IMR-90 (cell line): ENCODE results near the gene THUMPD2. TPM values are rescaled to one million over a fixed set of nuclear protein-coding genes. Genes with fewer than 3 reads are reported as not detected.
A peak's percentile ranks its signal among the peaks of the same experiment; 100 is the strongest.

ENCODE experiments used
- ATAC-seq: fragments of 200-7000 bp; cut with Tn5 transposase; 2 replicates; pipeline ENCODE4 v1.9.1; 2020; ENCODE audit warnings: low read depth, mild to moderate bottlenecking, moderate library complexity
- BruUV-seq: library from RNA; stranded (reverse); fragments of 400-500 nt; replicated peaks from 2 replicates; lab custom pipeline; 2021; lab: Mats Ljungman, UMichigan
- CTCF ChIA-PET: fragments of 300-600 bp; formaldehyde crosslinking; extraction: SDS; loops from one replicate; lab custom pipeline; 2021; ENCODE audit warnings: antibody characterized with exemption; lab: Yijun Ruan, JAX
- POLR2A ChIA-PET: fragments of 300-600 bp; sonication (Branson Sonifier 250); formaldehyde crosslinking; loops from one replicate; lab custom pipeline; 2022; ENCODE audit warnings: antibody characterized with exemption; ENCODE audit not compliant: unreplicated experiment; lab: Charles Lee
- DNase-seq: peaks from one replicate; pipeline ENCODE4 v3.0.0; 2013
- H2AFZ ChIP-seq: replicated peaks from 2 replicates; pipeline ENCODE3; 2013; ENCODE audit warnings: low read length, mild to moderate bottlenecking; ENCODE audit not compliant: poor library complexity
- H2AK5ac ChIP-seq: 2 replicates; pipeline ENCODE4 v1.6.1; 2013; ENCODE audit warnings: low read depth, low read length, inconsistent platforms
- H2AK9ac ChIP-seq: replicated peaks from 2 replicates; pipeline ENCODE3; 2013; ENCODE audit warnings: mild to moderate bottlenecking, low read depth, low read length, moderate library complexity; ENCODE audit not compliant: poor library complexity
- H2BK120ac ChIP-seq: 2 replicates; pipeline ENCODE4 v1.6.1; 2013; ENCODE audit warnings: low read depth, low read length, inconsistent platforms
- H2BK15ac ChIP-seq: 3 replicates; pipeline ENCODE4 v1.6.1; 2013; ENCODE audit warnings: low read depth, low read length, inconsistent platforms
- H2BK20ac ChIP-seq: 2 replicates; pipeline ENCODE4 v1.6.1; 2013; ENCODE audit warnings: low read depth, mild to moderate bottlenecking, inconsistent platforms, low read length, moderate library complexity
- H2BK5ac ChIP-seq: 2 replicates; pipeline ENCODE4 v1.6.1; 2013; ENCODE audit warnings: mild to moderate bottlenecking, low read depth, low read length, inconsistent platforms; ENCODE audit not compliant: poor library complexity, severe bottlenecking
- H3K14ac ChIP-seq: replicated peaks from 2 replicates; pipeline ENCODE4 v1.6.1; 2013; ENCODE audit warnings: low read depth, low read length, inconsistent platforms
- H3K18ac ChIP-seq: 2 replicates; pipeline ENCODE4 v1.6.1; 2013; ENCODE audit warnings: low read depth, low read length, control low read depth
- H3K23ac ChIP-seq: 2 replicates; pipeline ENCODE4 v1.6.1; 2013; ENCODE audit warnings: low read depth, low read length, inconsistent platforms
- H3K27ac ChIP-seq: 2 replicates; pipeline ENCODE4 v1.5.1; 2013; ENCODE audit warnings: mild to moderate bottlenecking, control low read depth, low read length; ENCODE audit not compliant: insufficient read depth
- H3K27me3 ChIP-seq: 2 replicates; pipeline ENCODE4 v1.6.1; 2013; ENCODE audit warnings: low read length; ENCODE audit not compliant: control insufficient read depth, insufficient read depth
- H3K36me3 ChIP-seq: 2 replicates; pipeline ENCODE4 v1.6.1; 2013; ENCODE audit warnings: low read length, mixed read lengths; ENCODE audit not compliant: control insufficient read depth, insufficient read depth
- H3K4ac ChIP-seq: 2 replicates; pipeline ENCODE4 v1.6.1; 2013; ENCODE audit warnings: low read depth, low read length, inconsistent platforms
- H3K4me1 ChIP-seq: 2 replicates; pipeline ENCODE4 v1.6.1; 2013; ENCODE audit warnings: low read length, mixed read lengths; ENCODE audit not compliant: control insufficient read depth, insufficient read depth
- H3K4me2 ChIP-seq: 2 replicates; pipeline ENCODE4 v1.6.1; 2013; ENCODE audit warnings: low read depth, mild to moderate bottlenecking, control low read depth, low read length, moderate library complexity
- H3K4me3 ChIP-seq: 2 replicates; pipeline ENCODE4 v1.5.1; 2013; ENCODE audit warnings: low read depth, mild to moderate bottlenecking, control low read depth, low read length, moderate library complexity; ENCODE audit not compliant: insufficient read depth
- H3K56ac ChIP-seq: 2 replicates; pipeline ENCODE4 v1.6.1; 2013; ENCODE audit warnings: low read length, inconsistent platforms; ENCODE audit not compliant: insufficient read depth; ENCODE audit errors: extremely low read depth
- H3K79me1 ChIP-seq, 2 experiments: 2 replicates each; pipeline ENCODE4 v1.6.1; 2013; ENCODE audit warnings: low read length in 2 of 2, inconsistent platforms in 1 of 2, low read depth in 1 of 2
- H3K9ac ChIP-seq: 2 replicates; pipeline ENCODE4 v1.6.1; 2013; ENCODE audit warnings: low read depth, low read length, control low read depth
- H3K9me1 ChIP-seq: 2 replicates; pipeline ENCODE4 v1.6.1; 2013; ENCODE audit warnings: low read length, inconsistent platforms; ENCODE audit not compliant: insufficient read depth
- H3K9me3 ChIP-seq: 2 replicates; pipeline ENCODE4 v1.6.1; 2013; ENCODE audit warnings: low read length; ENCODE audit not compliant: control insufficient read depth, insufficient read depth
- H4K20me1 ChIP-seq: 2 replicates; pipeline ENCODE4 v1.6.1; 2013; ENCODE audit warnings: low read length, inconsistent platforms; ENCODE audit not compliant: insufficient read depth
- H4K5ac ChIP-seq: 2 replicates; pipeline ENCODE4 v1.6.1; 2013; ENCODE audit warnings: mild to moderate bottlenecking, low read depth, low read length, control low read depth
- H4K8ac ChIP-seq, 2 experiments: 2 replicates each; pipeline ENCODE4 v1.6.1; 2013; ENCODE audit warnings: low read depth in 2 of 2, low read length in 2 of 2, control low read depth in 1 of 2, inconsistent platforms in 1 of 2
- H4K91ac ChIP-seq: 2 replicates; pipeline ENCODE4 v1.6.1; 2013; ENCODE audit warnings: low read depth, low read length, inconsistent platforms; ENCODE audit not compliant: insufficient read depth
- BHLHE40 ChIP-seq: fragments of 150-350 bp; IDR thresholded peaks from 2 replicates; pipeline ENCODE4 v1.6.1; 2016; ENCODE audit warnings: mild to moderate bottlenecking, low read depth, low read length
- CEBPB ChIP-seq: IDR thresholded peaks from 2 replicates; pipeline ENCODE4 v1.6.1; 2012; ENCODE audit warnings: low read depth, low read length, improper control_type of control experiment
- CHD1 ChIP-seq: IDR thresholded peaks from 2 replicates; pipeline ENCODE4 v1.6.1; 2012; ENCODE audit warnings: low read depth, low read length, improper control_type of control experiment
- CTCF ChIP-seq: conservative IDR thresholded peaks from 2 replicates; pipeline ENCODE4 v1.5.1; 2012; ENCODE audit warnings: mild to moderate bottlenecking, low read depth, low read length, improper control_type of control experiment
- ELK1 ChIP-seq: fragments of 150-350 bp; IDR thresholded peaks from 2 replicates; pipeline ENCODE4 v1.6.1; 2016; ENCODE audit warnings: low read depth, mild to moderate bottlenecking, low read length, moderate library complexity, borderline replicate concordance
- FOS ChIP-seq: fragments of 150-350 bp; IDR thresholded peaks from 2 replicates; pipeline ENCODE4 v1.6.1; 2016; ENCODE audit warnings: low read depth, low read length
- MAFK ChIP-seq: IDR thresholded peaks from 2 replicates; pipeline ENCODE4 v1.6.1; 2012; ENCODE audit warnings: low read depth, low read length, improper control_type of control experiment
- MAZ ChIP-seq: IDR thresholded peaks from 2 replicates; pipeline ENCODE4 v1.6.1; 2012; ENCODE audit warnings: low read depth, mild to moderate bottlenecking, low read length, improper control_type of control experiment, moderate library complexity, borderline replicate concordance
- MXI1 ChIP-seq: IDR thresholded peaks from 2 replicates; pipeline ENCODE4 v1.6.1; 2012; ENCODE audit warnings: low read depth, mild to moderate bottlenecking, low read length, moderate library complexity, borderline replicate concordance
- NFE2L2 ChIP-seq: fragments of 150-350 bp; IDR thresholded peaks from 2 replicates; pipeline ENCODE4 v1.6.1; 2016; ENCODE audit warnings: low read depth, mild to moderate bottlenecking, low read length
- POLR2A ChIP-seq: IDR thresholded peaks from 2 replicates; pipeline ENCODE4 v1.6.1; 2012; ENCODE audit warnings: mild to moderate bottlenecking, low read depth, low read length
- RAD21 ChIP-seq: IDR thresholded peaks from 2 replicates; pipeline ENCODE4 v1.6.1; 2012; ENCODE audit warnings: low read length, improper control_type of control experiment
- RCOR1 ChIP-seq: IDR thresholded peaks from 2 replicates; pipeline ENCODE4 v1.6.1; 2012; ENCODE audit warnings: mild to moderate bottlenecking, low read length, improper control_type of control experiment; ENCODE audit not compliant: insufficient replicate concordance
- RFX5 ChIP-seq: IDR thresholded peaks from 2 replicates; pipeline ENCODE4 v1.8.0; 2012; ENCODE audit warnings: low read depth, mild to moderate bottlenecking, low read length, moderate library complexity
- SMC3 ChIP-seq: fragments of 150-350 bp; IDR thresholded peaks from 2 replicates; pipeline ENCODE4 v1.6.1; 2016; ENCODE audit warnings: low read depth, mild to moderate bottlenecking, antibody characterized with exemption, low read length, moderate library complexity
- WGBS, 2 experiments: methylation state at CpG; one replicate each; pipeline versions ENCODE4 v1.1.5 to v1.1.7; 2013; ENCODE audit warnings: missing lambda C conversion rate in 2 of 2; ENCODE audit not compliant: insufficient read length in 1 of 2; ENCODE audit errors: extremely low coverage in 2 of 2; 5-methylcytosine and 5-hydroxymethylcytosine counted together
- dilution Hi-C: fragments of 300-500 bp; cut with HindIII; formaldehyde crosslinking; loops from one replicate; pipeline ENCODE4 v1.14.3; 2018; ENCODE audit warnings: low sequenced_read_pairs; ENCODE audit not compliant: unreplicated experiment
- in situ Hi-C: fragments of 300-500 bp; cut with MboI; formaldehyde crosslinking; loops from 3 replicates; pipeline ENCODE4 v1.14.3; 2019; ENCODE audit warnings: low sequenced_read_pairs, inconsistent platforms, mixed read lengths
- intact Hi-C: fragments of 100-400 bp; cut with micrococcal nuclease; formaldehyde crosslinking; loops from 2 replicates; pipeline ENCODE4 v1.10.0; 2022
- polyA plus RNA-seq, 3 experiments: library from polyadenylated mRNA; depleted of rRNA; stranded (reverse); fragments of >200 nt; gene quantifications; 2 replicates each; pipeline ENCODE4 v1.2.3, GENCODE V29; 2012; ENCODE audit warnings: low replicate concordance in 1 of 3
- total RNA-seq: library from RNA; depleted of rRNA; stranded (reverse); fragments of >200 nt; gene quantifications from 2 replicates; pipeline ENCODE4 v1.2.3, GENCODE V29; 2012

THUMPD2 gene
- total and polyA plus RNA-seq, 2 of the 4 experiments (the other 2 are of a cell fraction), result 4.8 to 7.0 TPM

- dilution Hi-C loops, result no loop called here
- peaks cover 8% of the 10 kb centered on the region; the same call in 1 of the 2 replicates for H3K9me1 ChIP-seq
Observed at GRCh38 chr2:39755466-39755865, 23.6 kb downstream of the THUMPD2 start.

More at GRCh38 chr2:39755466-39755865, 23.6 kb downstream of the THUMPD2 start:
- H4K91ac ChIP-seq, result no peak overlapping the region
- H3K4me2 ChIP-seq, result no peak overlapping the region
- peak overlapping the region; percentile 41 for H2BK5ac ChIP-seq
- H2AK5ac ChIP-seq, result no peak overlapping the region
- intact Hi-C loops, result no loop called here
- no peak overlapping the region for H2BK20ac ChIP-seq
- in situ Hi-C loops, result no loop called here
- no peak overlapping the region for H3K27ac ChIP-seq
- no peak overlapping the region for H3K14ac ChIP-seq
- DNase-seq, result peak; percentile 17
- H3K79me1 ChIP-seq, result peaks cover 4 to 30% of the 10 kb centered on the region in 2 experiments
- H3K23ac ChIP-seq, result no peak overlapping the region
- H4K8ac ChIP-seq, result no peak overlapping the region
- TF ChIP-seq CEBPB (no peak), POLR2A (no peak), NFE2L2 (no peak), RAD21 (no peak), ELK1 (no peak), CHD1 (no peak), SMC3 (no peak), MAZ (no peak), RFX5 (no peak), MAFK (no peak), RCOR1 (no peak), CTCF (no peak), BHLHE40 (no peak), FOS (no peak), MXI1 (no peak)
- H4K5ac ChIP-seq, result no peak overlapping the region
- peak; percentile 30; the same call in 1 of the 2 replicates for ATAC-seq
- H3K9ac ChIP-seq, result no peak overlapping the region
- POLR2A ChIA-PET, result no interaction called here
- no peak overlapping the region for H3K4me3 ChIP-seq
- no peak overlapping the region for H2AFZ ChIP-seq
- no CpG with 5 or more reads among the region's 1 CpG for WGBS, 2 experiments
- no peak overlapping the region for H2AK9ac ChIP-seq
- BruUV-seq, result no TSS peak
- peaks cover 2% of the 10 kb centered on the region for H3K4me1 ChIP-seq
- no peak overlapping the region for H2BK120ac ChIP-seq
- peaks cover 30% of the 10 kb centered on the region for H3K36me3 ChIP-seq
- H3K4ac ChIP-seq, result no peak overlapping the region
- H2BK15ac ChIP-seq, result no peak overlapping the region
- H4K20me1 ChIP-seq, result no peaks in the 10 kb centered on the region
- no peaks in the 10 kb centered on the region for H3K27me3 ChIP-seq
- CTCF ChIA-PET, result no interaction called here
- H3K18ac ChIP-seq, result no peak overlapping the region
- H3K56ac ChIP-seq, result no peak overlapping the region
- no peaks in the 10 kb centered on the region for H3K9me3 ChIP-seq
